Adrenal gland (tissue), 5 donors: Measurements from ENCODE around the gene SORD.

Source experiments
- POLR2A ChIP-seq, 2 donors: fragments of 450-650 bp; IDR thresholded peaks; one replicate each; pipeline ENCODE4 v1.6.1; 2017; ENCODE audit warnings: antibody characterized with exemption in 2 of 2, mild to moderate bottlenecking in 2 of 2, moderate library complexity in 1 of 2
- TF ChIP-seq, protein P1 (sequence below), 6 experiments: fragments of 450-650 bp in 4 of 6; fragments of 200-600 bp in 2 of 6; sonication (generic) in 1 of 6; IDR thresholded peaks; 1 replicate in 5 of 6; 2 replicates in 1 of 6; pipeline versions ENCODE4 v1.5.1 to v1.8.0; 2016 to 2021; ENCODE audit warnings: antibody characterized with exemption in 6 of 6, mild to moderate bottlenecking in 2 of 6, moderate library complexity in 1 of 6
- donor health status: DM: no; HTN: no; CAD: no.

DNA sequence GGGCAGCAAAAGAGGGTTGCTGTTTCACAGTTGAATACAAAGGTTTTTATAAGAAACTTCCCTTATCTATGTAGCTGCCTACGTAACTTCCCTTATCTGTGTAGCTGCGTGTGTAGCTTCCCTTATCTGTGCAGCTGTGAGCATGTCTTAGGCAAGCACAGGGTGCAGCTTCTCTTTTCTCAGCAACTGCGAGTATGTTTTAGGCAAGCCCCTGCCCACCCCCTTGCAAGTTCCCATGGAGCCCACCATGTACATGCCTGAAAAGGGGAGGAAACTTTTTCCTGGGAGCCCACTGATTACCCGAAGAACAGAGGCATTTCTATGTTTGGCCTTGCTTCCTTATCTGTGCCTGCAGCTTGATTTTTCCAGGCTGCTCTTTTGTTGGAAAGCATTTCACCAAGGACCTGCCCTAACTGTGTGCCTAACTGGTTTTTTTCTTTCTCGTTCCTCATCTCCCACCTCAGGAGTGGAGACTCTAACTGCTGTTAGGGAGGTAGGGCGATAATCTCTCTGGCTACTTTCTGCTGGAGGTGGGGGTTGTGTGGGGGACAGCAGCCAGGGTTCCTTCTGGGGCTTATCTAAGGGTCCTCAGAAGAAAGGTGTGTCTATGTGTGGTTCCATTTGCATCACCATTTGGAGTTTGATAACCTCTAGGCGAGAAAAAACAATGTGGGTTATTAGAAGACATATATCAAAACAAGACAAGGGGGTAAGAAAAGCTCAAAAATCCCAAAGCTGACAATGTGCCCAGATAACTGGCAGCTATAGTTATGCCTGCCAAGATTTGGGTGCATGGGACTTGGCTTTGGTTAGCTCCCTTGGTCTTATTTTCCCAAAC, 26.0 kb downstream of the SORD start:
- no peak for TF ChIP-seq POLR2A (IDR thresholded peaks at IDR 0.05)
- TF ChIP-seq, protein P1, sequence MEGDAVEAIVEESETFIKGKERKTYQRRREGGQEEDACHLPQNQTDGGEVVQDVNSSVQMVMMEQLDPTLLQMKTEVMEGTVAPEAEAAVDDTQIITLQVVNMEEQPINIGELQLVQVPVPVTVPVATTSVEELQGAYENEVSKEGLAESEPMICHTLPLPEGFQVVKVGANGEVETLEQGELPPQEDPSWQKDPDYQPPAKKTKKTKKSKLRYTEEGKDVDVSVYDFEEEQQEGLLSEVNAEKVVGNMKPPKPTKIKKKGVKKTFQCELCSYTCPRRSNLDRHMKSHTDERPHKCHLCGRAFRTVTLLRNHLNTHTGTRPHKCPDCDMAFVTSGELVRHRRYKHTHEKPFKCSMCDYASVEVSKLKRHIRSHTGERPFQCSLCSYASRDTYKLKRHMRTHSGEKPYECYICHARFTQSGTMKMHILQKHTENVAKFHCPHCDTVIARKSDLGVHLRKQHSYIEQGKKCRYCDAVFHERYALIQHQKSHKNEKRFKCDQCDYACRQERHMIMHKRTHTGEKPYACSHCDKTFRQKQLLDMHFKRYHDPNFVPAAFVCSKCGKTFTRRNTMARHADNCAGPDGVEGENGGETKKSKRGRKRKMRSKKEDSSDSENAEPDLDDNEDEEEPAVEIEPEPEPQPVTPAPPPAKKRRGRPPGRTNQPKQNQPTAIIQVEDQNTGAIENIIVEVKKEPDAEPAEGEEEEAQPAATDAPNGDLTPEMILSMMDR (IDR thresholded peaks at IDR 0.05), result no peak
